Neural cell (in vitro differentiated cells): Measurements from ENCODE around the gene GNB1.

ENCODE experiments used
- EP300 ChIP-seq: fragments of 450-650 bp; conservative IDR thresholded peaks from 2 replicates; pipeline ENCODE4 v1.6.1; 2014; ENCODE audit warnings: antibody characterized with exemption, mild to moderate bottlenecking, moderate library complexity; ENCODE audit not compliant: poor library complexity, severe bottlenecking
- EZH2 ChIP-seq: fragments of 200-600, 300-800 bp; shearing (Covaris generic), sonication (generic); IDR thresholded peaks from 2 replicates; pipeline ENCODE4 v1.6.1; 2014; ENCODE audit warnings: antibody characterized with exemption, low read length, borderline replicate concordance, mild to moderate bottlenecking; ENCODE audit not compliant: insufficient read depth, poor library complexity, severe bottlenecking
- MXI1 ChIP-seq: fragments of 450-650 bp; conservative IDR thresholded peaks from 2 replicates; pipeline ENCODE4 v1.6.1; 2014; ENCODE audit warnings: antibody characterized with exemption, mild to moderate bottlenecking; ENCODE audit not compliant: poor library complexity, severe bottlenecking
- POLR2AphosphoS5 ChIP-seq: IDR thresholded peaks from 2 replicates; pipeline ENCODE4 v1.6.1; 2012
- SMC3 ChIP-seq: fragments of 450-650 bp; conservative IDR thresholded peaks from 2 replicates; pipeline ENCODE4 v1.6.1; 2014; ENCODE audit warnings: antibody characterized with exemption, mild to moderate bottlenecking, moderate library complexity; ENCODE audit not compliant: poor library complexity
- TF ChIP-seq, protein P1 (sequence below): fragments of 450-650 bp; IDR thresholded peaks from 2 replicates; pipeline ENCODE4 v1.5.1; 2014; ENCODE audit warnings: antibody characterized with exemption, mild to moderate bottlenecking, moderate library complexity; ENCODE audit not compliant: poor library complexity, severe bottlenecking
- TF ChIP-seq, protein P2 (sequence below): IDR thresholded peaks from 2 replicates; pipeline ENCODE4 v1.6.1; 2012; ENCODE audit warnings: borderline replicate concordance

DNA sequence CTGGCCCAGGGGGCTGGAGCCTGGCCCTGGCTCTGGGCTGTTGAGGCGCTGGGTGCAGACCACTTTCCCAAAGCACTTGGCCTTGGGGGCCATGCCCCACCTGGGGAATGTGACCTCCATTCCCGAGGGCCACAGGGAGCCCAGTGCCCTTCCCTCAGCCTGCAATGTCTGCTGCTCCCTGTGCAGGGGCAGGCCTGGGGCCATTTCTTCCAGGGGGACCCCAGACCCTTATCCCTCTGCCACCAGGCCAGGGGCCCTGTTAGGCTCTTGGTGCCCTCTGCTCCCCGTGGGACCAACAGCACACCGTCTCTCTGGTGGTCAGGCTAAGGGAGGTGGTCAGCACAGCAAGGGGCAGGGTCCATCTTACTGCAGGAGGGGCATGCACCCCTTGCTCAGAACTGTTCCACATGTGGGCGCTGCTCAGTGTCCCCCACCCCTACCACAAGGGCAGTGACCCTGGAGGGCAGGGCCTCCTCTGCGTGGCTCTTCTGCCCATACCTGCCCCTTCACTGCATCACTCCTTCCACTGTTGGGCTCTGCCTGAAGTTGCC, 29.2 kb upstream of the GNB1 start:
- TF ChIP-seq, protein P1, sequence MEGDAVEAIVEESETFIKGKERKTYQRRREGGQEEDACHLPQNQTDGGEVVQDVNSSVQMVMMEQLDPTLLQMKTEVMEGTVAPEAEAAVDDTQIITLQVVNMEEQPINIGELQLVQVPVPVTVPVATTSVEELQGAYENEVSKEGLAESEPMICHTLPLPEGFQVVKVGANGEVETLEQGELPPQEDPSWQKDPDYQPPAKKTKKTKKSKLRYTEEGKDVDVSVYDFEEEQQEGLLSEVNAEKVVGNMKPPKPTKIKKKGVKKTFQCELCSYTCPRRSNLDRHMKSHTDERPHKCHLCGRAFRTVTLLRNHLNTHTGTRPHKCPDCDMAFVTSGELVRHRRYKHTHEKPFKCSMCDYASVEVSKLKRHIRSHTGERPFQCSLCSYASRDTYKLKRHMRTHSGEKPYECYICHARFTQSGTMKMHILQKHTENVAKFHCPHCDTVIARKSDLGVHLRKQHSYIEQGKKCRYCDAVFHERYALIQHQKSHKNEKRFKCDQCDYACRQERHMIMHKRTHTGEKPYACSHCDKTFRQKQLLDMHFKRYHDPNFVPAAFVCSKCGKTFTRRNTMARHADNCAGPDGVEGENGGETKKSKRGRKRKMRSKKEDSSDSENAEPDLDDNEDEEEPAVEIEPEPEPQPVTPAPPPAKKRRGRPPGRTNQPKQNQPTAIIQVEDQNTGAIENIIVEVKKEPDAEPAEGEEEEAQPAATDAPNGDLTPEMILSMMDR: no peak
- TF ChIP-seq EP300 (no peak), MXI1 (no peak), EZH2 (no peak), POLR2AphosphoS5 (no peak), SMC3 (no peak)
- TF ChIP-seq, protein P2, sequence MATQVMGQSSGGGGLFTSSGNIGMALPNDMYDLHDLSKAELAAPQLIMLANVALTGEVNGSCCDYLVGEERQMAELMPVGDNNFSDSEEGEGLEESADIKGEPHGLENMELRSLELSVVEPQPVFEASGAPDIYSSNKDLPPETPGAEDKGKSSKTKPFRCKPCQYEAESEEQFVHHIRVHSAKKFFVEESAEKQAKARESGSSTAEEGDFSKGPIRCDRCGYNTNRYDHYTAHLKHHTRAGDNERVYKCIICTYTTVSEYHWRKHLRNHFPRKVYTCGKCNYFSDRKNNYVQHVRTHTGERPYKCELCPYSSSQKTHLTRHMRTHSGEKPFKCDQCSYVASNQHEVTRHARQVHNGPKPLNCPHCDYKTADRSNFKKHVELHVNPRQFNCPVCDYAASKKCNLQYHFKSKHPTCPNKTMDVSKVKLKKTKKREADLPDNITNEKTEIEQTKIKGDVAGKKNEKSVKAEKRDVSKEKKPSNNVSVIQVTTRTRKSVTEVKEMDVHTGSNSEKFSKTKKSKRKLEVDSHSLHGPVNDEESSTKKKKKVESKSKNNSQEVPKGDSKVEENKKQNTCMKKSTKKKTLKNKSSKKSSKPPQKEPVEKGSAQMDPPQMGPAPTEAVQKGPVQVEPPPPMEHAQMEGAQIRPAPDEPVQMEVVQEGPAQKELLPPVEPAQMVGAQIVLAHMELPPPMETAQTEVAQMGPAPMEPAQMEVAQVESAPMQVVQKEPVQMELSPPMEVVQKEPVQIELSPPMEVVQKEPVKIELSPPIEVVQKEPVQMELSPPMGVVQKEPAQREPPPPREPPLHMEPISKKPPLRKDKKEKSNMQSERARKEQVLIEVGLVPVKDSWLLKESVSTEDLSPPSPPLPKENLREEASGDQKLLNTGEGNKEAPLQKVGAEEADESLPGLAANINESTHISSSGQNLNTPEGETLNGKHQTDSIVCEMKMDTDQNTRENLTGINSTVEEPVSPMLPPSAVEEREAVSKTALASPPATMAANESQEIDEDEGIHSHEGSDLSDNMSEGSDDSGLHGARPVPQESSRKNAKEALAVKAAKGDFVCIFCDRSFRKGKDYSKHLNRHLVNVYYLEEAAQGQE: no peak
